SK-N-SH treated with all-trans-retinoic acid at 6 μM for 48 hours (cell line): Measurements from ENCODE around the gene SLC27A4.
A peak's percentile ranks its signal among the peaks of the same experiment; 100 is the strongest.

Experiments
- ATAC-seq: fragments of 200-7000 bp; cut with Tn5 transposase; 3 replicates; pipeline ENCODE4 v1.9.1; 2020; ENCODE audit warnings: mild to moderate bottlenecking, moderate library complexity
- ARNTL ChIP-seq: fragments of 450-650 bp; formaldehyde crosslinking; IDR thresholded peaks from 2 replicates; pipeline ENCODE4 v1.5.0; 2020; ENCODE audit warnings: low read depth, mild to moderate bottlenecking, moderate library complexity, borderline replicate concordance
- CSDC2 ChIP-seq: fragments of 250-450 bp; sonication (Bioruptor Pico); IDR thresholded peaks from 2 replicates; pipeline ENCODE4 v1.5.0; 2020; ENCODE audit warnings: mild to moderate bottlenecking, moderate library complexity
- CSRNP3 ChIP-seq: fragments of 250-450 bp; sonication (Bioruptor Pico); IDR thresholded peaks from 2 replicates; pipeline ENCODE4 v1.5.1; 2021; ENCODE audit warnings: mild to moderate bottlenecking, moderate library complexity
- ESRRG ChIP-seq: fragments of 250-450 bp; sonication (Bioruptor Pico); IDR thresholded peaks from 2 replicates; pipeline ENCODE4 v1.6.1; 2021; ENCODE audit warnings: mild to moderate bottlenecking
- GLIS3 ChIP-seq: fragments of 250-450 bp; sonication (Bioruptor Pico); IDR thresholded peaks from 2 replicates; pipeline ENCODE4 v1.5.0; 2020; ENCODE audit warnings: mild to moderate bottlenecking, moderate library complexity
- ISL1 ChIP-seq: fragments of 250-450 bp; sonication (Bioruptor Pico); IDR thresholded peaks from 2 replicates; pipeline ENCODE4 v2.1.2; 2022; ENCODE audit warnings: mild to moderate bottlenecking, moderate library complexity
- OSR1 ChIP-seq: fragments of 250-450 bp; sonication (Bioruptor Pico); IDR thresholded peaks from 2 replicates; pipeline ENCODE4 v1.8.0; 2022; ENCODE audit warnings: moderate library complexity, mild to moderate bottlenecking, inconsistent platforms
- PATZ1 ChIP-seq: fragments of 250-450 bp; sonication (Bioruptor Pico); IDR thresholded peaks from 2 replicates; pipeline ENCODE4 v1.8.0; 2020; ENCODE audit warnings: mild to moderate bottlenecking, moderate library complexity, borderline replicate concordance
- POU6F1 ChIP-seq: fragments of 250-450 bp; sonication (Bioruptor Pico); IDR thresholded peaks from 2 replicates; pipeline ENCODE4 v1.8.0; 2021; ENCODE audit warnings: low read depth, mild to moderate bottlenecking, moderate library complexity, borderline replicate concordance
- RARB ChIP-seq: fragments of 250-450 bp; sonication (Bioruptor Pico); IDR thresholded peaks from 2 replicates; pipeline ENCODE4 v1.8.0; 2021; ENCODE audit warnings: mild to moderate bottlenecking, moderate library complexity
- TCF4 ChIP-seq: fragments of 250-450 bp; sonication (Bioruptor Pico); IDR thresholded peaks from 2 replicates; pipeline ENCODE4 v1.8.0; 2021; ENCODE audit warnings: mild to moderate bottlenecking, moderate library complexity, borderline replicate concordance
- TOX ChIP-seq: fragments of 250-450 bp; sonication (Bioruptor Pico); IDR thresholded peaks from 2 replicates; pipeline ENCODE4 v1.8.0; 2021; ENCODE audit warnings: mild to moderate bottlenecking, moderate library complexity, borderline replicate concordance
- TSHZ2 ChIP-seq: fragments of 250-450 bp; sonication (Bioruptor Pico); IDR thresholded peaks from 2 replicates; pipeline ENCODE4 v1.5.0; 2020; ENCODE audit warnings: mild to moderate bottlenecking, moderate library complexity
- ZC3H10 ChIP-seq: fragments of 250-450 bp; sonication (Bioruptor Pico); IDR thresholded peaks from 2 replicates; pipeline ENCODE4 v1.5.1; 2021; ENCODE audit warnings: mild to moderate bottlenecking, moderate library complexity
- ZFP3 ChIP-seq: fragments of 250-450 bp; sonication (Bioruptor Pico); IDR thresholded peaks from 2 replicates; pipeline ENCODE4 v1.5.0; 2020; ENCODE audit warnings: mild to moderate bottlenecking, moderate library complexity
- ZFP30 ChIP-seq: fragments of 450-650 bp; formaldehyde crosslinking; IDR thresholded peaks from 2 replicates; pipeline ENCODE4 v1.5.0; 2022; ENCODE audit warnings: mild to moderate bottlenecking, moderate library complexity
- ZNF565 ChIP-seq: fragments of 450-650 bp; formaldehyde crosslinking; conservative IDR thresholded peaks from 2 replicates; pipeline ENCODE4 v1.5.0; 2020; ENCODE audit warnings: low read depth, mild to moderate bottlenecking, moderate library complexity
- ZNF8 ChIP-seq: fragments of 450-650 bp; formaldehyde crosslinking; IDR thresholded peaks from 2 replicates; pipeline ENCODE4 v1.5.0; 2020; ENCODE audit warnings: mild to moderate bottlenecking, moderate library complexity

The SLC27A4 gene

GRCh38 chr9:128370752-128371629 lies 30.7 kb downstream of the SLC27A4 start, which contains the start of gene URM1:
URM1 (plus strand) TSS chr9:128371374; CDS start chr9:128371381, 7 bp downstream.
- TF ChIP-seq CSDC2 (no peak), RARB (CRISPR knock-in tag) (no peak), GLIS3 (no peak; the same call in 1 of the 2 replicates), ARNTL (CRISPR knock-in tag) (no peak), ZFP30 (CRISPR knock-in tag) (no peak), ZNF8 (CRISPR knock-in tag) (no peak), ZNF565 (CRISPR knock-in tag) (no peak), TCF4 (CRISPR knock-in tag) (no peak), PATZ1 (CRISPR knock-in tag) (no peak)
- peak; percentile 98 for ATAC-seq

- no peak for TF ChIP-seq TSHZ2
- no peak for TF ChIP-seq OSR1
- TF ChIP-seq ZFP3 (CRISPR knock-in tag) = no peak
- no peak for TF ChIP-seq ZC3H10 (CRISPR knock-in tag)
- TF ChIP-seq POU6F1 (CRISPR knock-in tag) = no peak
- TF ChIP-seq ZNF8 (CRISPR knock-in tag) = no peak
- no peak for TF ChIP-seq GLIS3
- no peak for TF ChIP-seq CSRNP3 (CRISPR knock-in tag)
- TF ChIP-seq ZNF565 (CRISPR knock-in tag) = no peak
- TF ChIP-seq TOX (CRISPR knock-in tag) = no peak
- TF ChIP-seq ESRRG (CRISPR knock-in tag) = no peak
- no peak for TF ChIP-seq ZFP30 (CRISPR knock-in tag)
Observed at GRCh38 chr9:128371630-128372117, 31.3 kb downstream of the SLC27A4 start.

GRCh38 chr9:128372188-128372641 lies 31.9 kb downstream of the SLC27A4 start:
- TF ChIP-seq ISL1 (CRISPR knock-in tag) = peak; percentile 32; the same call in 1 of the 2 replicates
- TF ChIP-seq PATZ1 (CRISPR knock-in tag) = no peak
- TF ChIP-seq RARB (CRISPR knock-in tag) = no peak
- no peak for TF ChIP-seq TSHZ2
- no peak for ATAC-seq

More at GRCh38 chr9:128371630-128372117, 31.3 kb downstream of the SLC27A4 start:
- no peak for ATAC-seq
